HG02571 (cell line): ENCODE results near the gene DDAH1.
A peak's percentile ranks its signal among the peaks of the same experiment; 100 is the strongest.
"Not testable (repeated sequence)": the region's sequence is repeated elsewhere in the genome, so short reads cannot be mapped to it uniquely, and the experiment has no call there.

Experiments
- ATAC-seq: cut with Tn5 transposase; IDR thresholded peaks from one replicate; pipeline ENCODE4 v1.9.1; 2021; ENCODE audit warnings: mild to moderate bottlenecking, moderate library complexity; ENCODE audit not compliant: unreplicated experiment

The DDAH1 gene

GRCh38 chr1:85465099-85465785 lies at the start of gene DDAH1:
Gene DDAH1 (minus strand): TSS chr1:85465159. CDS start chr1:85465045, 114 bp downstream.
- peak; percentile 44 for ATAC-seq

- ATAC-seq = not testable (repeated sequence)
Measured at GRCh38 chr1:85513998-85514397, 49.0 kb upstream of the DDAH1 start.

GRCh38 chr1:85504417-85504816 lies 39.5 kb upstream of the DDAH1 start:
- no peak for ATAC-seq

- no peak for ATAC-seq
Measured at GRCh38 chr1:85502625-85503083, 37.7 kb upstream of the DDAH1 start.

GRCh38 chr1:85502171-85502570 lies 37.2 kb upstream of the DDAH1 start:
- no peak for ATAC-seq

- no peak for ATAC-seq
Measured at GRCh38 chr1:85501355-85501898, 36.5 kb upstream of the DDAH1 start.

GRCh38 chr1:85496941-85497582 lies 32.1 kb upstream of the DDAH1 start:
- no peak for ATAC-seq

- no peak for ATAC-seq
Measured at GRCh38 chr1:85495556-85495955, 30.6 kb upstream of the DDAH1 start.

GRCh38 chr1:85494904-85495266 lies 29.9 kb upstream of the DDAH1 start:
- no peak for ATAC-seq

GRCh38 chr1:85494074-85494903 lies 29.3 kb upstream of the DDAH1 start:
- no peak for ATAC-seq

- ATAC-seq = no peak
Measured at GRCh38 chr1:85490270-85490985, 25.5 kb upstream of the DDAH1 start.

GRCh38 chr1:85488126-85488525 lies 23.2 kb upstream of the DDAH1 start:
- ATAC-seq = no peak

GRCh38 chr1:85485516-85485915 lies 20.6 kb upstream of the DDAH1 start:
- no peak for ATAC-seq

GRCh38 chr1:85484716-85485115 lies 19.8 kb upstream of the DDAH1 start:
- ATAC-seq = no peak

- ATAC-seq = no peak
Measured at GRCh38 chr1:85484264-85484663, 19.3 kb upstream of the DDAH1 start.

GRCh38 chr1:85481688-85482087 lies 16.7 kb upstream of the DDAH1 start:
- ATAC-seq = no peak

- ATAC-seq = no peak
Measured at GRCh38 chr1:85480566-85480965, 15.6 kb upstream of the DDAH1 start.

- no peak for ATAC-seq
Measured at GRCh38 chr1:85479491-85479890, 14.5 kb upstream of the DDAH1 start.

- ATAC-seq = no peak
Measured at GRCh38 chr1:85478366-85478765, 13.4 kb upstream of the DDAH1 start.

- ATAC-seq = no peak
Measured at GRCh38 chr1:85475055-85475454, 10.1 kb upstream of the DDAH1 start.

GRCh38 chr1:85473390-85473789 lies 8.4 kb upstream of the DDAH1 start:
- no peak for ATAC-seq
